ENCODE measurements around the gene CTU1.

CTU1 gene

GRCh38 chr19:51135986-51136762 is 28.0 kb upstream of the CTU1 start:
- DNase-seq = no peak
- in situ Hi-C loops (cut with MboI; ENCODE audit: low pct_unique_long_range_greater_than_20kb, low sequenced_read_pairs) = no loop called here

- no peak for DNase-seq
- in situ Hi-C loops (cut with MboI; ENCODE audit: low pct_unique_long_range_greater_than_20kb, low sequenced_read_pairs) = no loop called here
These were observed 26.8 kb upstream of the CTU1 start for GRCh38 chr19:51135004-51135403.

GRCh38 chr19:51131780-51132680 is 23.8 kb upstream of the CTU1 start:
- in situ Hi-C loops (cut with MboI; ENCODE audit: low pct_unique_long_range_greater_than_20kb, low sequenced_read_pairs) = no loop called here
- DNase-seq = peak; percentile 71

- in situ Hi-C loops (cut with MboI; ENCODE audit: low pct_unique_long_range_greater_than_20kb, low sequenced_read_pairs) = no loop called here
- no peak for DNase-seq
These were observed 21.5 kb upstream of the CTU1 start for GRCh38 chr19:51129716-51130115.

GRCh38 chr19:51128227-51128626 is 20.0 kb upstream of the CTU1 start:
- in situ Hi-C loops (cut with MboI; ENCODE audit: low pct_unique_long_range_greater_than_20kb, low sequenced_read_pairs) = no loop called here
- no peak for DNase-seq

GRCh38 chr19:51127755-51128154 is 19.5 kb upstream of the CTU1 start:
- in situ Hi-C loops (cut with MboI; ENCODE audit: low pct_unique_long_range_greater_than_20kb, low sequenced_read_pairs) = no loop called here
- DNase-seq = peak; percentile 95

GRCh38 chr19:51127032-51127431 is 18.8 kb upstream of the CTU1 start:
- in situ Hi-C loops (cut with MboI; ENCODE audit: low pct_unique_long_range_greater_than_20kb, low sequenced_read_pairs) = no loop called here
- DNase-seq = no peak

GRCh38 chr19:51125421-51126075 is 17.3 kb upstream of the CTU1 start:
- in situ Hi-C loops (cut with MboI; ENCODE audit: low pct_unique_long_range_greater_than_20kb, low sequenced_read_pairs) = no loop called here
- DNase-seq = no peak

- no peak for DNase-seq
These were observed 16.5 kb upstream of the CTU1 start, which contains the start of gene SIGLEC9 for GRCh38 chr19:51124729-51125128. Gene SIGLEC9 (plus strand): TSS chr19:51124906. CDS start chr19:51124975, 69 bp downstream.

GRCh38 chr19:51124216-51124615 is 16.0 kb upstream of the CTU1 start:
- DNase-seq = no peak
- in situ Hi-C loops (cut with MboI; ENCODE audit: low pct_unique_long_range_greater_than_20kb, low sequenced_read_pairs) = no loop called here

More at GRCh38 chr19:51124729-51125128, 16.5 kb upstream of the CTU1 start, which contains the start of gene SIGLEC9:
- in situ Hi-C loops (cut with MboI; ENCODE audit: low pct_unique_long_range_greater_than_20kb, low sequenced_read_pairs) = no loop called here

GRCh38 chr19:51123802-51124201 is 15.6 kb upstream of the CTU1 start:
- in situ Hi-C loops (cut with MboI; ENCODE audit: low pct_unique_long_range_greater_than_20kb, low sequenced_read_pairs) = no loop called here
- DNase-seq = no peak

GRCh38 chr19:51123381-51123800 is 15.2 kb upstream of the CTU1 start:
- in situ Hi-C loops (cut with MboI; ENCODE audit: low pct_unique_long_range_greater_than_20kb, low sequenced_read_pairs) = no loop called here
- no peak for DNase-seq

- in situ Hi-C loops (cut with MboI; ENCODE audit: low pct_unique_long_range_greater_than_20kb, low sequenced_read_pairs) = no loop called here
- DNase-seq = no peak
These were observed 14.1 kb upstream of the CTU1 start for GRCh38 chr19:51122112-51122981.

GRCh38 chr19:51121257-51121656 is 13.0 kb upstream of the CTU1 start:
- in situ Hi-C loops (cut with MboI; ENCODE audit: low pct_unique_long_range_greater_than_20kb, low sequenced_read_pairs) = no loop called here
- DNase-seq = no peak

- DNase-seq = no peak
- in situ Hi-C loops (cut with MboI; ENCODE audit: low pct_unique_long_range_greater_than_20kb, low sequenced_read_pairs) = no loop called here
These were observed 12.0 kb upstream of the CTU1 start for GRCh38 chr19:51120160-51120559.

GRCh38 chr19:51119611-51120010 is 11.4 kb upstream of the CTU1 start:
- in situ Hi-C loops (cut with MboI; ENCODE audit: low pct_unique_long_range_greater_than_20kb, low sequenced_read_pairs) = no loop called here

GRCh38 chr19:51119101-51119500 is 10.9 kb upstream of the CTU1 start:
- in situ Hi-C loops (cut with MboI; ENCODE audit: low pct_unique_long_range_greater_than_20kb, low sequenced_read_pairs) = no loop called here

More at GRCh38 chr19:51119611-51120010, 11.4 kb upstream of the CTU1 start:
- no peak for DNase-seq

GRCh38 chr19:51116736-51117286 is 8.6 kb upstream of the CTU1 start:
- in situ Hi-C loops (cut with MboI; ENCODE audit: low pct_unique_long_range_greater_than_20kb, low sequenced_read_pairs) = no loop called here
- DNase-seq = no peak

More at GRCh38 chr19:51119101-51119500, 10.9 kb upstream of the CTU1 start:
- no peak for DNase-seq

Measured in KBM-7 (cell line).